ENCODE measurements around the gene AMACR. TPM values are rescaled to one million over a fixed set of nuclear protein-coding genes. Genes with fewer than 3 reads are reported as not detected.

The AMACR gene
- total and polyA plus RNA-seq, 9 of the 15 experiments (the other 6 are each of a cell fraction or from before 2014, with no cell fraction given) = 0.72 to 4.6 (median 4.0) TPM

GRCh38 chr5:34021334-34021733 is 13.5 kb upstream of the AMACR start (continued):
- TF ChIP-seq, protein P1, sequence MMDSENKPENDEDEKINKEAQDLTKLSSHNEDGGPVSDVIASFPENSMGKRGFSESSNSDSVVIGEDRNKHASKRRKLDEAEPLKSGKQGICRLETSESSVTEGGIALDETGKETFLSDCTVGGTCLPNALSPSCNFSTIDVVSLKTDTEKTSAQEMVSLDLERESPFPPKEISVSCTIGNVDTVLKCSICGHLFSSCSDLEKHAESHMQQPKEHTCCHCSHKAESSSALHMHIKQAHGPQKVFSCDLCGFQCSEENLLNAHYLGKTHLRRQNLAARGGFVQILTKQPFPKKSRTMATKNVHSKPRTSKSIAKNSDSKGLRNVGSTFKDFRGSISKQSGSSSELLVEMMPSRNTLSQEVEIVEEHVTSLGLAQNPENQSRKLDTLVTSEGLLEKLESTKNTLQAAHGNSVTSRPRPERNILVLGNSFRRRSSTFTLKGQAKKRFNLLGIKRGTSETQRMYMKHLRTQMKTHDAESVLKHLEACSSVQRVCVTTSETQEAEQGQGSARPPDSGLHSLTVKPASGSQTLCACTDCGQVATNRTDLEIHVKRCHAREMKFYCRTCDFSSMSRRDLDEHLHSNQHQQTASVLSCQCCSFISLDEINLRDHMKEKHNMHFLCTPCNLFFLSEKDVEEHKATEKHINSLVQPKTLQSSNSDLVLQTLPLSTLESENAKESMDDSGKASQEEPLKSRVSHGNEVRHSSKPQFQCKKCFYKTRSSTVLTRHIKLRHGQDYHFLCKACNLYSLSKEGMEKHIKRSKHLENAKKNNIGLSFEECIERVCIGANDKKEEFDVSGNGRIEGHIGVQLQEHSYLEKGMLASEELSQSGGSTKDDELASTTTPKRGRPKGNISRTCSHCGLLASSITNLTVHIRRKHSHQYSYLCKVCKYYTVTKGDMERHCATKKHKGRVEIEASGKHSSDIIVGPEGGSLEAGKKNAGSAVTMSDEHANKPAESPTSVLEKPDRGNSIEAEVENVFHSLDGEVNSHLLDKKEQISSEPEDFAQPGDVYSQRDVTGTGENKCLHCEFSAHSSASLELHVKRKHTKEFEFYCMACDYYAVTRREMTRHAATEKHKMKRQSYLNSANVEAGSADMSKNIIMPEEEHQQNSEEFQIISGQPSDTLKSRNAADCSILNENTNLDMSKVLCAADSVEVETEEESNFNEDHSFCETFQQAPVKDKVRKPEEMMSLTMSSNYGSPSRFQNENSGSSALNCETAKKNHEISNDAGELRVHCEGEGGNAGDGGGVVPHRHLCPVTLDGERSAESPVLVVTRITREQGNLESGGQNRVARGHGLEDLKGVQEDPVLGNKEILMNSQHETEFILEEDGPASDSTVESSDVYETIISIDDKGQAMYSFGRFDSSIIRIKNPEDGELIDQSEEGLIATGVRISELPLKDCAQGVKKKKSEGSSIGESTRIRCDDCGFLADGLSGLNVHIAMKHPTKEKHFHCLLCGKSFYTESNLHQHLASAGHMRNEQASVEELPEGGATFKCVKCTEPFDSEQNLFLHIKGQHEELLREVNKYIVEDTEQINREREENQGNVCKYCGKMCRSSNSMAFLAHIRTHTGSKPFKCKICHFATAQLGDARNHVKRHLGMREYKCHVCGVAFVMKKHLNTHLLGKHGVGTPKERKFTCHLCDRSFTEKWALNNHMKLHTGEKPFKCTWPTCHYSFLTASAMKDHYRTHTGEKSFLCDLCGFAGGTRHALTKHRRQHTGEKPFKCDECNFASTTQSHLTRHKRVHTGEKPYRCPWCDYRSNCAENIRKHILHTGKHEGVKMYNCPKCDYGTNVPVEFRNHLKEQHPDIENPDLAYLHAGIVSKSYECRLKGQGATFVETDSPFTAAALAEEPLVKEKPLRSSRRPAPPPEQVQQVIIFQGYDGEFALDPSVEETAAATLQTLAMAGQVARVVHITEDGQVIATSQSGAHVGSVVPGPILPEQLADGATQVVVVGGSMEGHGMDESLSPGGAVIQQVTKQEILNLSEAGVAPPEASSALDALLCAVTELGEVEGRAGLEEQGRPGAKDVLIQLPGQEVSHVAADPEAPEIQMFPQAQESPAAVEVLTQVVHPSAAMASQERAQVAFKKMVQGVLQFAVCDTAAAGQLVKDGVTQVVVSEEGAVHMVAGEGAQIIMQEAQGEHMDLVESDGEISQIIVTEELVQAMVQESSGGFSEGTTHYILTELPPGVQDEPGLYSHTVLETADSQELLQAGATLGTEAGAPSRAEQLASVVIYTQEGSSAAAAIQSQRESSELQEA (IDR thresholded peaks at IDR 0.05; ENCODE audit: low read depth) = no peak
- no peak for TF ChIP-seq MTA3 (IDR thresholded peaks at IDR 0.05; ENCODE audit: borderline replicate concordance)
- TF ChIP-seq POLR2H (tag; IDR thresholded peaks at IDR 0.05; ENCODE audit: low read depth) = no peak
- no peak for TF ChIP-seq ZKSCAN8 (CRISPR knock-in tag; IDR thresholded peaks at IDR 0.05)
- no peak for TF ChIP-seq ZNF197 (CRISPR knock-in tag; IDR thresholded peaks at IDR 0.05; ENCODE audit: low read depth)
- TF ChIP-seq HEY1 (CRISPR knock-in tag; IDR thresholded peaks at IDR 0.05; ENCODE audit: borderline replicate concordance) = no peak
- no peak for TF ChIP-seq OTX1 (CRISPR knock-in tag; IDR thresholded peaks at IDR 0.05)
- no peak for TF ChIP-seq SPI1 (IDR thresholded peaks at IDR 0.05; ENCODE audit: borderline replicate concordance, low read depth, low read length)

All from K562 (cell line).